Measurements from ENCODE around the gene SHISA7. TPM values are rescaled to one million over a fixed set of nuclear protein-coding genes. Genes with fewer than 3 reads are reported as not detected.
"Not testable (repeated sequence)": the region's sequence is repeated elsewhere in the genome, so short reads cannot be mapped to it uniquely, and the experiment has no call there.

SHISA7 gene
- total RNA-seq, 2 experiments from 2014 or later: not detected

- Histone ChIP-seq H3K27ac (ENCODE audit: low read depth, low read length, poor library complexity, severe bottlenecking) (no peak overlapping the region), H3K4me1 (ENCODE audit: insufficient read depth, low read length, poor library complexity, severe bottlenecking) (no peaks in the 10 kb centered on the region), H3K4me2 (ENCODE audit: low read length) (no peak overlapping the region), H3K79me2 (ENCODE audit: insufficient read depth, low read depth, low read length) (no peaks in the 10 kb centered on the region), H3K4me3 (ENCODE audit: low read depth, low read length, poor library complexity, severe bottlenecking) (no peak overlapping the region), H3K36me3 (ENCODE audit: insufficient read depth, low read length) (peaks cover 10% of the 10 kb centered on the region), H2AFZ (ENCODE audit: low read length) (no peak overlapping the region), H4K20me1 (ENCODE audit: insufficient read depth, low read length) (no peaks in the 10 kb centered on the region), H3K9me3 (ENCODE audit: low read length) (no peaks in the 10 kb centered on the region), H3K9me2 (ENCODE audit: insufficient read depth, low read length) (no peaks in the 10 kb centered on the region)
- DNase-seq (ENCODE audit: low spot score): no peak
- CTCF ChIA-PET (ENCODE audit: unreplicated experiment): no interaction called here
- POLR2A ChIA-PET: interaction anchor here (0.6 kb wide), 1 partner anchor 257 kb away, joined by 5 read pairs; no protein-coding TSS in a partner anchor
- no peak for TF ChIP-seq CTCF (conservative IDR thresholded peaks at IDR 0.05; ENCODE audit: low read length)
- no peak for TF ChIP-seq EZH2phosphoT487 (IDR thresholded peaks at IDR 0.05; ENCODE audit: borderline replicate concordance, low read depth, low read length)
- intact Hi-C loops (cut with micrococcal nuclease; ENCODE audit: unreplicated experiment): no loop called here
- no TSS peak for BruUV-seq (replicated peaks)
Measured at GRCh38 chr19:55449469-55449868, 6.4 kb upstream of the SHISA7 start.

- H4K20me1 ChIP-seq (ENCODE audit: insufficient read depth, low read length); DNase-seq (ENCODE audit: low spot score); H2AFZ ChIP-seq (ENCODE audit: low read length); BruUV-seq (replicated peaks); H3K4me3 ChIP-seq (ENCODE audit: low read depth, low read length, poor library complexity, severe bottlenecking); H3K4me1 ChIP-seq (ENCODE audit: insufficient read depth, low read length, poor library complexity, severe bottlenecking); POLR2A ChIA-PET; H3K9me2 ChIP-seq (ENCODE audit: insufficient read depth, low read length); intact Hi-C loops (cut with micrococcal nuclease; ENCODE audit: unreplicated experiment); H3K27ac ChIP-seq (ENCODE audit: low read depth, low read length, poor library complexity, severe bottlenecking); H3K9me3 ChIP-seq (ENCODE audit: low read length); H3K4me2 ChIP-seq (ENCODE audit: low read length); H3K36me3 ChIP-seq (ENCODE audit: insufficient read depth, low read length); H3K79me2 ChIP-seq (ENCODE audit: insufficient read depth, low read depth, low read length); CTCF ChIA-PET (ENCODE audit: unreplicated experiment): not testable (repeated sequence)
Measured at GRCh38 chr19:55448175-55448490, 5.0 kb upstream of the SHISA7 start.

GRCh38 chr19:55447421-55448174 is 4.5 kb upstream of the SHISA7 start:
- no TSS peak for BruUV-seq (replicated peaks)
- intact Hi-C loops (cut with micrococcal nuclease; ENCODE audit: unreplicated experiment): no loop called here

More at GRCh38 chr19:55447421-55448174, 4.5 kb upstream of the SHISA7 start:
- no peak overlapping the region for H2AFZ ChIP-seq (ENCODE audit: low read length)
- no peak overlapping the region for H3K4me3 ChIP-seq (ENCODE audit: low read depth, low read length, poor library complexity, severe bottlenecking)
- ChIA-PET POLR2A (no interaction called here), CTCF (ENCODE audit: unreplicated experiment) (no interaction called here)
- no peaks in the 10 kb centered on the region for H3K79me2 ChIP-seq (ENCODE audit: insufficient read depth, low read depth, low read length)
- H3K9me2 ChIP-seq (ENCODE audit: insufficient read depth, low read length): no peaks in the 10 kb centered on the region
- DNase-seq (ENCODE audit: low spot score): no peak
- no peaks in the 10 kb centered on the region for H4K20me1 ChIP-seq (ENCODE audit: insufficient read depth, low read length)
- TF ChIP-seq CTCF (conservative IDR thresholded peaks at IDR 0.05; ENCODE audit: low read length) (no peak), EZH2phosphoT487 (IDR thresholded peaks at IDR 0.05; ENCODE audit: borderline replicate concordance, low read depth, low read length) (no peak)
- H3K9me3 ChIP-seq (ENCODE audit: low read length): no peaks in the 10 kb centered on the region
- H3K4me2 ChIP-seq (ENCODE audit: low read length): no peak overlapping the region
- H3K27ac ChIP-seq (ENCODE audit: low read depth, low read length, poor library complexity, severe bottlenecking): no peak overlapping the region
- no peaks in the 10 kb centered on the region for H3K4me1 ChIP-seq (ENCODE audit: insufficient read depth, low read length, poor library complexity, severe bottlenecking)
- H3K36me3 ChIP-seq (ENCODE audit: insufficient read depth, low read length): no peaks in the 10 kb centered on the region
